Effector memory CD8-positive, alpha-beta T cell (primary cell): ENCODE measurements around the gene MMRN2.
A peak's percentile ranks its signal among the peaks of the same experiment; 100 is the strongest.

Experiments
- ATAC-seq: fragments of 150-1000 bp; cut with Tn5 transposase; replicated peaks from 2 replicates; pipeline ENCODE4 v1.10.0; 2021; ENCODE audit warnings: mild to moderate bottlenecking, moderate library complexity
- DNase-seq, 3 experiments: peaks; one replicate each; pipeline ENCODE4 v3.0.0; 2021
- H3K27ac Mint-ChIP-seq, 2 donors: one replicate each; pipeline ENCODE4 v1.8.0; 2022; ENCODE audit warnings: mild to moderate bottlenecking in 2 of 2, mixed read lengths in 2 of 2, moderate library complexity in 2 of 2
- H3K27me3 Mint-ChIP-seq, 2 donors: one replicate each; pipeline ENCODE4 v1.8.0; 2022; ENCODE audit warnings: mixed read lengths in 2 of 2
- H3K36me3 Mint-ChIP-seq: one replicate; pipeline ENCODE4 v1.8.0; 2022; ENCODE audit warnings: mild to moderate bottlenecking, moderate library complexity, mixed read lengths; ENCODE audit not compliant: insufficient read depth
- H3K4me1 Mint-ChIP-seq, 2 donors: one replicate each; pipeline ENCODE4 v1.8.0; 2022; ENCODE audit warnings: low read depth in 2 of 2, mixed read lengths in 2 of 2
- H3K4me3 Mint-ChIP-seq, 2 donors: one replicate each; pipeline ENCODE4 v1.8.0; 2022; ENCODE audit warnings: mild to moderate bottlenecking in 2 of 2, mixed read lengths in 2 of 2, moderate library complexity in 2 of 2
- H3K9me3 Mint-ChIP-seq, 2 donors: one replicate each; pipeline ENCODE4 v1.8.0; 2022; ENCODE audit warnings: mixed read lengths in 2 of 2

The MMRN2 gene

GRCh38 chr10:86965986-86966654 is 8.7 kb upstream of the MMRN2 start:
- ATAC-seq (no peak), DNase-seq (no peak)
- H3K4me1 Mint-ChIP-seq, result peaks cover 7 to 18% of the 10 kb centered on the region in 2 donors
- peaks cover 0 to 9% of the 10 kb centered on the region in 2 donors for H3K27me3 Mint-ChIP-seq
- H3K36me3 Mint-ChIP-seq, result peaks cover 7% of the 10 kb centered on the region
- peak overlapping the region; percentile 37 to 73 for H3K4me3 Mint-ChIP-seq
- peak overlapping the region; percentile 56 to 80 for H3K27ac Mint-ChIP-seq
- no peaks in the 10 kb centered on the region for H3K9me3 Mint-ChIP-seq

- H3K36me3 Mint-ChIP-seq, result no peaks in the 10 kb centered on the region
- no peaks in the 10 kb centered on the region for H3K9me3 Mint-ChIP-seq
- H3K4me3 Mint-ChIP-seq, result no peak overlapping the region
- peaks cover 0 to 17% of the 10 kb centered on the region in 2 donors for H3K27me3 Mint-ChIP-seq
- H3K4me1 Mint-ChIP-seq, result peaks cover 7 to 19% of the 10 kb centered on the region in 2 donors
- DNase-seq (no peak), ATAC-seq (no peak)
- H3K27ac Mint-ChIP-seq, result no peak overlapping the region
Measured at GRCh38 chr10:86964847-86965190, 7.4 kb upstream of the MMRN2 start.

DNA sequence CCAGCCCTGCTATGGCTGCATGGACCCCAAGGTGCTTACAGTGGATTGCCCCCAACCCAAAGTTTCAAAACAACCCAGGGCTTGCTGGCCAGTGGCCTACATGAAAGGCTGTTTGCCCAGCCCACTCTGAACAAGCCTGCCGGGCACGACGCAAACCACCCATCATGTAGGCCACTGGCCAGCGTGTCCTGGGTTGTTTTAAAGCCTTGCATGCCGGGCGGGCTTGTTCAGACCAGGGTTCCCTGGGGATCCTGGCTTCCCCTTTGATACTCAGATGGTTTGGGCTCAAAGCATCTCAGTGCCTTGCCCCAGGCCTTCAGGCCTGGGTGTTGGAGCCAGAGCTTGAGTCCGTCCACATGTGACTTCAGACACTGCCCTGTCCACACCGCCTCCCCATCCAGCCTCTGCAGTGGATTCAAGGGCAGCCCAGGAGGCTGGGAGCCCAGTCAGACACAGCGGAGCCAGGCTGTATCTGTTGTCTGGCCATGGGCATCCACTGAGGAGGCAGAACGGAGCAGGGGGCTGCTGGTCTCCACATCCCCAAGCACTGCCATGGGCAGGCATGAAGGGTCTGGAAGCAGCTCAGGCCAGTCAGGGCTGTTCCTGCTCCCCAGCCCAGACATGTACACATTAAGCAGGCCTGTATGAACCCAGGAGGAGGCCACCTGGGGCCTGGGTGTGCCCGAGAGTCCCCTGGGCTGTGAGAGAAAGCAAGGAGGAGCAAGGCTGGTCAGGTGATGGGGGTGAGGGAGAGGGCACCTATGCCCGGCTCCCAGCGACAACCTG is 6.8 kb upstream of the MMRN2 start:
- no peak overlapping the region for H3K4me3 Mint-ChIP-seq
- peaks cover 7 to 19% of the 10 kb centered on the region in 2 donors for H3K4me1 Mint-ChIP-seq
- no peaks in the 10 kb centered on the region for H3K9me3 Mint-ChIP-seq
- peaks cover 0 to 17% of the 10 kb centered on the region in 2 donors for H3K27me3 Mint-ChIP-seq
- ATAC-seq (no peak), DNase-seq (no peak)
- H3K36me3 Mint-ChIP-seq, result no peaks in the 10 kb centered on the region
- no peak overlapping the region for H3K27ac Mint-ChIP-seq

- peaks cover 7 to 16% of the 10 kb centered on the region in 2 donors for H3K4me1 Mint-ChIP-seq
- H3K4me3 Mint-ChIP-seq, result no peak overlapping the region
- ATAC-seq (no peak), DNase-seq (no peak)
- H3K27me3 Mint-ChIP-seq, result peaks cover 0 to 17% of the 10 kb centered on the region in 2 donors
- no peak overlapping the region for H3K27ac Mint-ChIP-seq
- no peaks in the 10 kb centered on the region for H3K9me3 Mint-ChIP-seq
- H3K36me3 Mint-ChIP-seq, result no peaks in the 10 kb centered on the region
Measured at GRCh38 chr10:86963341-86963919, 6.0 kb upstream of the MMRN2 start.

- Mint-ChIP-seq H3K27me3 (peaks cover 0 to 17% of the 10 kb centered on the region in 2 donors), H3K4me3 (no peak overlapping the region), H3K27ac (no peak overlapping the region), H3K36me3 (no peaks in the 10 kb centered on the region), H3K4me1 (peaks cover 7 to 16% of the 10 kb centered on the region in 2 donors), H3K9me3 (no peaks in the 10 kb centered on the region)
- no peak for DNase-seq
- ATAC-seq, result no peak
Measured at GRCh38 chr10:86962981-86963310, 5.5 kb upstream of the MMRN2 start.

GRCh38 chr10:86962136-86962980 is 4.9 kb upstream of the MMRN2 start:
- no peak for ATAC-seq
- peaks cover 7 to 14% of the 10 kb centered on the region in 2 donors for H3K4me1 Mint-ChIP-seq

GRCh38 chr10:86961481-86962091 is 4.2 kb upstream of the MMRN2 start:
- ATAC-seq, result no peak
- Mint-ChIP-seq H3K9me3 (no peaks in the 10 kb centered on the region), H3K36me3 (no peaks in the 10 kb centered on the region), H3K27ac (no peak overlapping the region), H3K4me3 (no peak overlapping the region), H3K4me1 (peaks cover 6 to 13% of the 10 kb centered on the region in 2 donors), H3K27me3 (peaks cover 0 to 17% of the 10 kb centered on the region in 2 donors)
- no peak for DNase-seq

More at GRCh38 chr10:86962136-86962980, 4.9 kb upstream of the MMRN2 start:
- no peak overlapping the region for H3K4me3 Mint-ChIP-seq
- no peaks in the 10 kb centered on the region for H3K9me3 Mint-ChIP-seq
- H3K27me3 Mint-ChIP-seq, result peaks cover 0 to 17% of the 10 kb centered on the region in 2 donors
- no peak overlapping the region for H3K27ac Mint-ChIP-seq
- DNase-seq, result no peak
- H3K36me3 Mint-ChIP-seq, result no peaks in the 10 kb centered on the region

DNA sequence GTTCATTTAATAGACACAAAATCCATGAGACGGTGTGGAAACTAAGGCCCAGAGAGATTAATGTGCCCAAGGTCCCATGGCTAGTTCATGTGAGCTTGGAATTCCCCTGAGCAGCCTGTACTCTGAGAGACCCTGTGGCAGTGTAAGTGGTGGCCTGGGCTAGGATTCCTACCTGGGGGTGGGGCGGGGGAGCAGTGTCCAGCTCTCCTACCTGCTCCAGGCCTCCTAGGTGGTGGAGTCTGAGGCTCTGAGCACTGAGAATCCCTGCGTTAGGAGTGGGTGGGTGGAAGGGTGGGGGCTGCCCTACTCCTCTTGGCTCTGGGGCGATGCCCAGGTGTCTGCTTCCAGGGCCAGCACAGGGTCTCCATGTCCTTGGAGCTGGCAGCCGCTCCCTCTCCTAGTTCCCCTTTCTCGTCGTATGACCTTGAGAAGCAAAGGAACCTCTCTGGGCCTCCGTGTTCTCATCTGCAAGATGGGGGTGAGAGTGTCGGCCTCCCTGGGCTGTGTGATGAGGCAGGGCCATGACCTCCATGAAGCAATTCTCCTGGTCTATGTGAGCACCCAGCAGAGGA is 3.5 kb upstream of the MMRN2 start:
- no peak overlapping the region for H3K27ac Mint-ChIP-seq
- DNase-seq, result no peak

DNA sequence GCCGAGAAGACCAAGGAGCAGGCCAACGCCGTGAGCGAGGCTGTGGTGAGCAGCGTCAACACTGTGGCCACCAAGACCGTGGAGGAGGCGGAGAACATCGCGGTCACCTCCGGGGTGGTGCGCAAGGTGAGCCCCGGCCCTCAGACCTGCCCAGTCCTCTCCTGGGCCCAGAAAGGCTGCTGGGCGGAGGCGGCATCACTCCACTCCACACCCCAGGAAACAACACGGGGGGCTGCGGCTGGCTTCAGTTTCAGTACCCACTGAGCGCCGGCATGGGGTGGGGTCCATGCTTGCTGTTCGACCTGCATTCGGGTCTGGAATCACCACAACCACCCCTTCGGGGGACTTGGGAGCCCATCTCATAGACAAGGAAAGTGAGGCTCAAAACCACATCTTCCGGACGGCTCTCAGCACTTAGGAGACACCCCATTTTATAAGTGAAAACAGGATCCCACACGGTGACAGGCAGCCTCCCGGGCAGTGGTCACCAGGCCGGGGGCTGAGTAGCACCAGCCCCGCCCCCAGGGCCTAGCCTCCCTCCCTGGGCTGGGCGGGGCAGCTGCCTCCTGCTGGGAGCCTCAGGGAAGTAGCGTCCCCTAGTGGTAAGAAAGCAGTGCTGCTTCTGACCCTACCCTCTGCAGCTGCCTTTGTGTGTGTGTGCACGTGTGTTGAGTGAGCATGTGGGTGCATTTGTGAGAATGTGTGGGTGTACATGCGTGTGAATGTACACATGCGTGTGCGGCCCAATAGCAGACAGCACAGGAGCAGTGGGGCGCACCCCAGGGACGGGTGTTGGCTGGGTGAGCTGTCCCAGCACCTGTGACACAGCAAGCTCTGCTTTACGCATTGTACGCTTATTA is 2.8 kb upstream of the MMRN2 start:
- Mint-ChIP-seq H3K4me1 (peaks cover 0 to 6% of the 10 kb centered on the region in 2 donors), H3K9me3 (no peaks in the 10 kb centered on the region), H3K27me3 (peaks cover 0 to 17% of the 10 kb centered on the region in 2 donors), H3K36me3 (no peaks in the 10 kb centered on the region), H3K27ac (no peak overlapping the region), H3K4me3 (no peak overlapping the region)
- peak; percentile 87 for ATAC-seq
- DNase-seq, result no peak

More for the DNA sequence above, 3.5 kb upstream of the MMRN2 start:
- Mint-ChIP-seq H3K27me3 (peaks cover 0 to 17% of the 10 kb centered on the region in 2 donors), H3K4me1 (peaks cover 0 to 7% of the 10 kb centered on the region in 2 donors), H3K9me3 (no peaks in the 10 kb centered on the region), H3K4me3 (no peak overlapping the region), H3K36me3 (no peaks in the 10 kb centered on the region)
- no peak for ATAC-seq

GRCh38 chr10:86959737-86960002 is 2.3 kb upstream of the MMRN2 start:
- no peaks in the 10 kb centered on the region for H3K36me3 Mint-ChIP-seq

GRCh38 chr10:86958901-86959736 is 1.7 kb upstream of the MMRN2 start:
- no peak for DNase-seq
- Mint-ChIP-seq H3K4me1 (peaks cover 0 to 6% of the 10 kb centered on the region in 2 donors), H3K36me3 (no peaks in the 10 kb centered on the region), H3K27me3 (peaks cover 0 to 17% of the 10 kb centered on the region in 2 donors), H3K9me3 (no peaks in the 10 kb centered on the region), H3K4me3 (no peak overlapping the region), H3K27ac (no peak overlapping the region)
- ATAC-seq, result no peak

More at GRCh38 chr10:86959737-86960002, 2.3 kb upstream of the MMRN2 start:
- peaks cover 0 to 6% of the 10 kb centered on the region in 2 donors for H3K4me1 Mint-ChIP-seq
- H3K27ac Mint-ChIP-seq, result no peak overlapping the region
- peaks cover 0 to 17% of the 10 kb centered on the region in 2 donors for H3K27me3 Mint-ChIP-seq
- ATAC-seq (no peak), DNase-seq (no peak)
- H3K4me3 Mint-ChIP-seq, result no peak overlapping the region
- no peaks in the 10 kb centered on the region for H3K9me3 Mint-ChIP-seq
